CD4-positive, alpha-beta T cell (primary cell): ENCODE measurements around the gene HEATR5A. TPM values are rescaled to one million over a fixed set of nuclear protein-coding genes. Genes with fewer than 3 reads are reported as not detected.

ENCODE experiments used
- ATAC-seq: fragments of 200-7000 bp; cut with Tn5 transposase; one replicate; pipeline ENCODE4 v1.10.0; 2022; ENCODE audit warnings: mild to moderate bottlenecking; ENCODE audit not compliant: poor library complexity
- CTCF ChIA-PET: fragments of 350-600 bp; sonication (Branson Sonifier 250); formaldehyde crosslinking; loops from one replicate; lab custom pipeline; 2021; ENCODE audit warnings: antibody characterized with exemption, inconsistent platforms; lab: Charles Lee
- POLR2A ChIA-PET: fragments of 350-600 bp; sonication (Branson Sonifier 250); formaldehyde crosslinking; loops from one replicate; lab custom pipeline; 2021; ENCODE audit warnings: antibody characterized with exemption, inconsistent platforms; lab: Charles Lee
- DNase-seq, 14 experiments: peaks; one replicate each; pipeline ENCODE4 v3.0.0-alpha.2; 2013 to 2020; ENCODE audit warnings: mixed read lengths in 2 of 14
- H3K27ac ChIP-seq, 2 donors: one replicate each; pipeline versions ENCODE4 v1.5.1 to v1.7.0; 2013; ENCODE audit warnings: low read length in 2 of 2, low read depth in 1 of 2, mild to moderate bottlenecking in 1 of 2
- H3K27me3 ChIP-seq, 2 experiments: 1 replicate in 1 of 2; 2 replicates in 1 of 2; pipeline versions ENCODE4 v1.6.1 to v1.7.0; 2013; ENCODE audit warnings: low read length in 2 of 2, control low read depth in 1 of 2, mild to moderate bottlenecking in 1 of 2, moderate library complexity in 1 of 2; ENCODE audit not compliant: insufficient read depth in 2 of 2, control insufficient read depth in 1 of 2
- H3K36me3 ChIP-seq: one replicate; pipeline ENCODE4 v1.6.1; 2013; ENCODE audit warnings: low read length, control low read depth; ENCODE audit not compliant: insufficient read depth
- H3K4me1 ChIP-seq: one replicate; pipeline ENCODE4 v1.6.1; 2013; ENCODE audit warnings: low read length, control low read depth; ENCODE audit not compliant: insufficient read depth
- H3K4me3 ChIP-seq: one replicate; pipeline ENCODE4 v1.5.1; 2013; ENCODE audit warnings: mild to moderate bottlenecking, low read length, moderate library complexity
- H3K9me3 ChIP-seq, 2 experiments: 1 replicate in 1 of 2; 2 replicates in 1 of 2; pipeline versions ENCODE4 v1.6.1 to v1.7.0; 2013; ENCODE audit warnings: low read length in 2 of 2, mild to moderate bottlenecking in 2 of 2, control low read depth in 1 of 2, moderate library complexity in 1 of 2; ENCODE audit not compliant: control insufficient read depth in 1 of 2, insufficient read depth in 1 of 2
- H3K27ac Mint-ChIP-seq: one replicate; pipeline ENCODE4 v1.8.0; 2020; ENCODE audit warnings: mixed read lengths
- H3K27me3 Mint-ChIP-seq: one replicate; pipeline ENCODE4 v1.8.0; 2021; ENCODE audit warnings: mixed read lengths
- H3K36me3 Mint-ChIP-seq: one replicate; pipeline ENCODE4 v1.8.0; 2021; ENCODE audit warnings: low read depth, mixed read lengths
- H3K4me1 Mint-ChIP-seq: one replicate; pipeline ENCODE4 v1.8.0; 2021; ENCODE audit warnings: low read depth, mixed read lengths
- H3K4me3 Mint-ChIP-seq: one replicate; pipeline ENCODE4 v1.8.0; 2020; ENCODE audit warnings: mild to moderate bottlenecking, mixed read lengths
- H3K9me3 Mint-ChIP-seq: one replicate; pipeline ENCODE4 v1.8.0; 2020; ENCODE audit warnings: mixed read lengths
- intact Hi-C, 2 experiments: fragments of 100-400 bp; cut with DNase I in 1 of 2; cut with micrococcal nuclease in 1 of 2; formaldehyde crosslinking; loops; one replicate each; pipeline versions ENCODE4 v1.15.1 to v1.9.0; 2023 to 2025; cut with DNase I, micrococcal nuclease
- total RNA-seq, 174 experiments: library from RNA in 2 of 174; stranded (reverse) in 2 of 174; gene quantifications; one replicate each; pipeline ENCODE4 v1.2.3 and lab custom pipeline; 2021 to 2026
- TF ChIP-seq, protein P1 (sequence below): fragments of 200-600 bp; IDR thresholded peaks from one replicate; pipeline ENCODE4 v1.8.0; 2022; ENCODE audit warnings: antibody characterized with exemption, mild to moderate bottlenecking

The HEATR5A gene
- total RNA-seq, 2 experiments from 2014 or later: 5.2 to 5.5 TPM

DNA sequence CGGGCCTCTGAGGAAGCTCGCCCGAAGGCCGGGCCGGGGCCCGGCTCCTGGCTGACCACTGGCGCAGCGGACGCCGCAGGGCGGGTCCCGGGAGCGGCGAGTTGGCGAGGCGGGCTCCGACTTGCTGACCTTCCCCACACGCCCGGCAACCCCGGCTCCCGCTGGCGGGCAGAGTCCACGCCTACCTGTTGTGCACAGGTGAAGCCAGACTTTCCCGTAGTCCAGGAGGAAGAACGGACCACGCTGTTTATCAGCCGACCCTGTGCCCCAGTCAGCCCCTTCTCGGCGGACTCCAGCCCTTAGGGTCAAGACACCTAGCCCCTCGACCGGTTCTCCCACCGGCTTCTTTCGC, 407 bp downstream of the HEATR5A start:
- Histone ChIP-seq H3K4me3 (peak overlapping the region; percentile 99), H3K27me3 (no peaks in the 10 kb centered on the region), H3K27ac (peak overlapping the region in 1 of 2 donors; percentile 64), H3K4me1 (peaks cover 4% of the 10 kb centered on the region), H3K9me3 (no peaks in the 10 kb centered on the region), H3K36me3 (no peaks in the 10 kb centered on the region)
- Mint-ChIP-seq H3K36me3 (peaks cover 9% of the 10 kb centered on the region), H3K4me1 (peaks cover 33% of the 10 kb centered on the region), H3K27ac (peak overlapping the region; percentile 89), H3K27me3 (no peaks in the 10 kb centered on the region), H3K9me3 (no peaks in the 10 kb centered on the region), H3K4me3 (peak overlapping the region; percentile 99)
- ChIA-PET CTCF (interaction anchor here (0.8 to 3.4 kb wide), 7 partner anchors 9 to 346 kb away, joined by 3 to 15 read pairs (median 4); partner anchors contain the start of genes DTD2 and HECTD1), POLR2A (interaction anchor here (1.0 to 3.6 kb wide), 13 partner anchors 9 to 797 kb away, joined by 3 to 54 read pairs (median 7); partner anchors contain the start of genes AP4S1, ARHGAP5, DTD2 and HECTD1)
- TF ChIP-seq, protein P1, sequence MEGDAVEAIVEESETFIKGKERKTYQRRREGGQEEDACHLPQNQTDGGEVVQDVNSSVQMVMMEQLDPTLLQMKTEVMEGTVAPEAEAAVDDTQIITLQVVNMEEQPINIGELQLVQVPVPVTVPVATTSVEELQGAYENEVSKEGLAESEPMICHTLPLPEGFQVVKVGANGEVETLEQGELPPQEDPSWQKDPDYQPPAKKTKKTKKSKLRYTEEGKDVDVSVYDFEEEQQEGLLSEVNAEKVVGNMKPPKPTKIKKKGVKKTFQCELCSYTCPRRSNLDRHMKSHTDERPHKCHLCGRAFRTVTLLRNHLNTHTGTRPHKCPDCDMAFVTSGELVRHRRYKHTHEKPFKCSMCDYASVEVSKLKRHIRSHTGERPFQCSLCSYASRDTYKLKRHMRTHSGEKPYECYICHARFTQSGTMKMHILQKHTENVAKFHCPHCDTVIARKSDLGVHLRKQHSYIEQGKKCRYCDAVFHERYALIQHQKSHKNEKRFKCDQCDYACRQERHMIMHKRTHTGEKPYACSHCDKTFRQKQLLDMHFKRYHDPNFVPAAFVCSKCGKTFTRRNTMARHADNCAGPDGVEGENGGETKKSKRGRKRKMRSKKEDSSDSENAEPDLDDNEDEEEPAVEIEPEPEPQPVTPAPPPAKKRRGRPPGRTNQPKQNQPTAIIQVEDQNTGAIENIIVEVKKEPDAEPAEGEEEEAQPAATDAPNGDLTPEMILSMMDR: no peak
- intact Hi-C loops: loop anchor here (2.0 to 10.0 kb wide), 6 partner anchors 37 to 785 kb away; partner anchors contain the start of genes DTD2 (in 2 of the 2), HECTD1 (in 2 of the 2), AP4S1 (in 1 of the 2) and NUBPL (in 1 of the 2)
- DNase-seq: peak in 9 of 14 experiments; percentile 1 to 48 (median 9)
- ATAC-seq: peak; percentile 20

GRCh38 chr14:31419179-31419966, 977 bp downstream of the HEATR5A start:
- CTCF ChIA-PET: interaction anchor here (1.0 to 3.4 kb wide), 2 partner anchors 14 to 212 kb away, joined by 4 to 15 read pairs; partner anchors contain the start of gene HECTD1
- no peaks in the 10 kb centered on the region for H3K9me3 ChIP-seq
- no peak overlapping the region for H3K27ac ChIP-seq
- H3K36me3 ChIP-seq: no peaks in the 10 kb centered on the region
- TF ChIP-seq, protein P1: no peak
- peaks cover 4% of the 10 kb centered on the region for H3K4me1 ChIP-seq
- POLR2A ChIA-PET: interaction anchor here (1.3 to 3.6 kb wide), 6 partner anchors 9 to 659 kb away, joined by 6 to 54 read pairs (median 14); partner anchors contain the start of genes AP4S1, ARHGAP5, DTD2 and HECTD1
- ATAC-seq (no peak), DNase-seq (peak in 1 of 14 experiments; percentile 4)
- peaks cover 33% of the 10 kb centered on the region for H3K4me1 Mint-ChIP-seq
- H3K4me3 Mint-ChIP-seq: peak overlapping the region; percentile 87
- H3K27ac Mint-ChIP-seq: no peak overlapping the region
- H3K4me3 ChIP-seq: peak overlapping the region; percentile 99
- intact Hi-C loops: loop anchor here in 1 of 2 experiments (5.0 kb wide), 2 partner anchors 392 to 653 kb away; partner anchors contain the start of genes AP4S1 and STRN3
- H3K9me3 Mint-ChIP-seq: no peaks in the 10 kb centered on the region
- H3K27me3 ChIP-seq: no peaks in the 10 kb centered on the region
- H3K36me3 Mint-ChIP-seq: peaks cover 9% of the 10 kb centered on the region
- no peaks in the 10 kb centered on the region for H3K27me3 Mint-ChIP-seq

- Mint-ChIP-seq H3K9me3 (no peaks in the 10 kb centered on the region), H3K4me1 (peaks cover 40% of the 10 kb centered on the region), H3K4me3 (peak overlapping the region; percentile 67), H3K27me3 (no peaks in the 10 kb centered on the region), H3K27ac (no peak overlapping the region), H3K36me3 (peaks cover 9% of the 10 kb centered on the region)
- Histone ChIP-seq H3K4me1 (peaks cover 4% of the 10 kb centered on the region), H3K4me3 (no peak overlapping the region), H3K9me3 (no peaks in the 10 kb centered on the region), H3K27ac (no peak overlapping the region), H3K36me3 (no peaks in the 10 kb centered on the region), H3K27me3 (no peaks in the 10 kb centered on the region)
- intact Hi-C loops: loop anchor here in 1 of 2 experiments (5.0 kb wide), 2 partner anchors 391 to 654 kb away; partner anchors contain the start of genes AP4S1 and STRN3
- CTCF ChIA-PET: interaction anchor here (3.4 kb wide), 1 partner anchor 211 kb away, joined by 15 read pairs; the partner anchor contains the start of gene HECTD1
- ATAC-seq: no peak
- POLR2A ChIA-PET: interaction anchor here (2.7 kb wide), 1 partner anchor 211 kb away, joined by 54 read pairs; the partner anchor contains the start of gene HECTD1
- no peak for DNase-seq
- TF ChIP-seq, protein P1: no peak
These were observed 1.9 kb downstream of the HEATR5A start for GRCh38 chr14:31418440-31418839.
